GM12891 (cell line): ENCODE measurements around the gene LRAT. TPM values are rescaled to one million over a fixed set of nuclear protein-coding genes. Genes with fewer than 3 reads are reported as not detected.
A peak's percentile ranks its signal among the peaks of the same experiment; 100 is the strongest.
"Not testable (repeated sequence)": the region's sequence is repeated elsewhere in the genome, so short reads cannot be mapped to it uniquely, and the experiment has no call there.

Experiments
- DNase-seq: peaks from one replicate; pipeline ENCODE4 v3.0.0; 2011; ENCODE audit warnings: low spot score; ENCODE audit not compliant: insufficient read length
- FAIRE-seq: peaks from 2 replicates; lab custom pipeline; 2011; peaks lifted over from hg19 to GRCh38; lab: Jason Lieb, UNC
- PAX5 ChIP-seq: IDR thresholded peaks from 2 replicates; pipeline ENCODE4 v1.6.1; 2011; ENCODE audit warnings: low read length, moderate library complexity, mild to moderate bottlenecking; ENCODE audit not compliant: insufficient read depth, severe bottlenecking
- POLR2A ChIP-seq: IDR thresholded peaks from 2 replicates; pipeline ENCODE4 v1.6.1; 2011; ENCODE audit warnings: low read depth, low read length, control low read depth
- POLR2AphosphoS5 ChIP-seq: IDR thresholded peaks from 2 replicates; pipeline ENCODE4 v1.6.1; 2011; ENCODE audit warnings: low read depth, low read length, control low read depth
- POU2F2 ChIP-seq: IDR thresholded peaks from 2 replicates; pipeline ENCODE4 v1.6.1; 2011; ENCODE audit warnings: low read depth, mild to moderate bottlenecking, control low read depth, low read length, moderate library complexity
- SPI1 ChIP-seq: IDR thresholded peaks from 2 replicates; pipeline ENCODE4 v1.6.1; 2011; ENCODE audit warnings: low read depth, low read length, control low read depth
- TAF1 ChIP-seq: IDR thresholded peaks from 2 replicates; pipeline ENCODE4 v1.6.1; 2011; ENCODE audit warnings: low read depth, low read length, control low read depth
- polyA plus RNA-seq: library from polyadenylated mRNA; unstranded; fragments of >200 nt; gene quantifications from one replicate; pipeline ENCODE4 v1.2.1, GENCODE V29; 2012; ENCODE audit warnings: low read depth, missing spikeins, inconsistent platforms; ENCODE audit not compliant: missing spikeins

Gene LRAT
- not detected for polyA plus RNA-seq

GRCh38 chr4:154743683-154744340 is at the start of gene LRAT:
Gene LRAT (plus strand): TSS chr4:154744000. CDS start chr4:154744327, 327 bp downstream.
- no peak for FAIRE-seq

DNA sequence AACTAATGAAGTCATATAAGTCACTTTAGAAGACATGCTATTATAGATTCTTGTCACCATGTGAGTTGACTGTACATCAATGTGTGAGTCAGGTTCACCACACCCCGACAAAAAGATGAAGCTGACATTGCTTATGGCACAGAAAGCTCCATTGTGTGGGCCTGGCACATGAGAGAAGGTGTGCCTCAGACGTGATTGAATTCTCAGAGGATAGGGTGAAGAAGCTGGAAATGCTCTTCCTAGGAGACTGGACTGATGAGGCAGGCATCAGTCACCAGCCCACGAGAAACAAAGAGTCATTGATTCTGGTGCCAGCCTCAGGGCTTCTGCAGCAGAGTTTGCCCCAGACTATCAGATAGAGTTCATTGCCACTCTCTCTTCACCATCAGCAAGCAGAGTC is 35.9 kb upstream of the LRAT start:
- FAIRE-seq (no peak), DNase-seq (no peak)
- TF ChIP-seq PAX5, result no peak
- no peak for TF ChIP-seq POU2F2
- no peak for TF ChIP-seq POLR2A
- no peak for TF ChIP-seq SPI1
- no peak for TF ChIP-seq TAF1
- no peak for TF ChIP-seq POLR2AphosphoS5

More at GRCh38 chr4:154743683-154744340, at the start of gene LRAT:
- peak; percentile 23 for DNase-seq
- TF ChIP-seq POLR2AphosphoS5 (no peak), SPI1 (no peak), PAX5 (no peak), POU2F2 (no peak), POLR2A (no peak), TAF1 (no peak)

DNA sequence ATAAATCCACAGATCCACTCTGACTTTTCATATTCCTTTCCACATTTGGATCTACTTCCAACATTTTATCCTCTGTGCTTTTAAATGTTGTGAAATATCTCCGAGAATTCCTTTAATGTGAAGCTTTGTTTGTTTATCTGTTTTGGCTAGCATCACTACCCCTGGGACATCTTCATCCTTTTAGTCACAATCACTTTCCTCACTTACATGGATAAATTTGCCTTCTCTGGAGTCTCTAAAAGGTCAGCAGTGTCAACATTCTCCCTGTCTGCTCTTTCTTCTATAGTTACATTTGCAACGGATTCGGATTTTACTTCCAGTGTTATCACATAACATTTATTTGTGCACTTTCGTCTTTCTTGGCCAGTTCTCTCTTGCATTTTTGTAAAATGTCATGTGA is 34.2 kb upstream of the LRAT start:
- DNase-seq, result no peak
- no peak for TF ChIP-seq POLR2A
- TF ChIP-seq POU2F2, result no peak
- TF ChIP-seq SPI1, result no peak
- TF ChIP-seq POLR2AphosphoS5, result no peak
- no peak for TF ChIP-seq PAX5
- no peak for TF ChIP-seq TAF1
- no peak for FAIRE-seq

DNA sequence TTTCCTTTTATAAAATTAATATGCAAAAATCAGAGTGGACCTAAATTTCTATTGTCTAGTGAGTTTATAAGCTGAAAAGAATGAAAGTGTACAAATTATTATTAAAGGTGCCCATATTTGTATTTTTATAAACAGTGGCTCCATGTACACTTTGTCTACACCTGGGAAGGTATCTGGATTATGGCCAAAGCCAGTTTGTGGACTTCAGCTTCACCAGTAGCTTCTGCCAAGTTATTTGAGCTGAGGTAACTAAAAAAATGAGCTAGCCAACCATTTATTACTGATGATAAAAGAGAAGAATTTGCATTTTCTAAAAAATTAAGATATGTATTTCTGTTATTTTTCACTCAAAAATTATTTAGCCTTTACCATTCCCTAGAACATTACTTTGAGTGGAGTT is 32.3 kb upstream of the LRAT start:
- FAIRE-seq (no peak), DNase-seq (no peak)
- TF ChIP-seq TAF1, result no peak
- TF ChIP-seq SPI1, result no peak
- TF ChIP-seq POLR2A, result no peak
- no peak for TF ChIP-seq POLR2AphosphoS5
- TF ChIP-seq PAX5, result no peak
- TF ChIP-seq POU2F2, result no peak

GRCh38 chr4:154714339-154715040 is 29.3 kb upstream of the LRAT start:
- FAIRE-seq, result no peak
- TF ChIP-seq PAX5 (no peak), POU2F2 (no peak), POLR2A (no peak), POLR2AphosphoS5 (no peak)
- no peak for DNase-seq

DNA sequence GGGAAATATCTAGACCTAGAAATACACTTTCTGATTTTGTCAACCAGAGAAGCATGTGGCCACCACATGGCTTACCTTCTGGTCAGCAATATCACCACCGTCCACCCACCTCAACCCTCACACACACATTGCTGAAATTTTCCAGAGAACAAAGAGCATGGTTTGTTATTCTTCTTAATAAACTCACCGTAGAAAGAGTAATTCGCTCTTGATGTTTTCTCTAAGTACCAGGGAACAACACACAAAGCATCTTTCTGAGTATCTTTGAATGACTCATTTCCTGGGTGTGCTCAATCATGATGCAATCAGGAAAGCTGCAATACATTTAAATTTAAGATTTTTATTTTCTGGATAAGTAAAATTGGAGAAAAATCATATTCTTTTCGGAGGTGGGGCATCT is 24.7 kb upstream of the LRAT start:
- DNase-seq, result no peak
- FAIRE-seq, result no peak
- TF ChIP-seq POLR2A, result no peak
- TF ChIP-seq PAX5, result no peak
- TF ChIP-seq POLR2AphosphoS5, result no peak
- no peak for TF ChIP-seq TAF1
- no peak for TF ChIP-seq POU2F2
- TF ChIP-seq SPI1, result no peak

- no peak for FAIRE-seq
- TF ChIP-seq POLR2A, result no peak
- TF ChIP-seq POLR2AphosphoS5, result no peak
- no peak for TF ChIP-seq SPI1
- TF ChIP-seq TAF1, result no peak
- no peak for TF ChIP-seq PAX5
- no peak for TF ChIP-seq POU2F2
Measured at GRCh38 chr4:154720123-154720522, 23.7 kb upstream of the LRAT start.

GRCh38 chr4:154720618-154721267 is 23.1 kb upstream of the LRAT start:
- TF ChIP-seq SPI1 (no peak), PAX5 (no peak), POLR2A (no peak), TAF1 (no peak), POLR2AphosphoS5 (no peak), POU2F2 (no peak)
- DNase-seq (no peak), FAIRE-seq (no peak)

More at GRCh38 chr4:154720123-154720522, 23.7 kb upstream of the LRAT start:
- no peak for DNase-seq

DNA sequence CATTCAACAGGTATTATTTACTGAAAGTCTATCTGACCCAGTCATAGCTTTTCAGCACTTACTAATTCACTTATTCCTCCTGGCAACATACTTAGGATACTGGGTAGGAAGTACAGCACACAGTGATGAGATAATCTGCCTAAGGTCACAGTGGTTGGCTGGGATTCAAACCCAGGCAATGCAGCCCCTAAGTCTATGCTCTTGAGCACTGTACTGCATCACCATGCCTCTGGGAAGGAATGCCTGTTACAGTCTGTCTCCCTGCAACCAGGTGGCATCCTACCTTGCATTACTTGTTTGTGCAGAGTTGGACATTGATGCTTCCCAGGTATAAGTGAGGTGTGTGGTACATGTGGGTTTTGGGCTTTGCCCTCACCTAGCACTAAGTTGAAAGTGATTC is 21.5 kb upstream of the LRAT start:
- TF ChIP-seq POLR2A (no peak), POU2F2 (no peak), PAX5 (no peak), POLR2AphosphoS5 (no peak), SPI1 (no peak), TAF1 (no peak)
- DNase-seq (no peak), FAIRE-seq (no peak)

GRCh38 chr4:154723601-154724000 is 20.2 kb upstream of the LRAT start:
- not testable (repeated sequence) for DNase-seq, FAIRE-seq
